ENCODE results near the gene DNAJB13. TPM values are rescaled to one million over a fixed set of nuclear protein-coding genes. Genes with fewer than 3 reads are reported as not detected.

Gene DNAJB13
- total and polyA plus RNA-seq, 2 of the 13 experiments (the other 11 are each of a cell fraction or from before 2014, with no cell fraction given) = 2.3 TPM; not detected in 1

- TF ChIP-seq RBM22 (optimal IDR thresholded peaks at IDR 0.05; ENCODE audit: low read length) (no peak), ZNF251 (CRISPR knock-in tag; IDR thresholded peaks at IDR 0.05) (no peak), ZNF207 (IDR thresholded peaks at IDR 0.05; ENCODE audit: borderline replicate concordance) (no peak), SMAD9 (CRISPR knock-in tag; IDR thresholded peaks at IDR 0.05) (0 out of 2 replicates have a peak, but pooled peaks have one; percentile 18), MATR3 (CRISPR knock-in tag; IDR thresholded peaks at IDR 0.05) (no peak), FOSL2 (CRISPR knock-in tag; IDR thresholded peaks at IDR 0.05) (peak; percentile 24; the same call in 1 of the 2 replicates), THYN1 (CRISPR knock-in tag; IDR thresholded peaks at IDR 0.05; ENCODE audit: borderline replicate concordance, low read depth) (no peak), BATF2 (CRISPR knock-in tag; IDR thresholded peaks at IDR 0.05) (no peak), ZNF570 (CRISPR knock-in tag; IDR thresholded peaks at IDR 0.05; ENCODE audit: borderline replicate concordance) (no peak), RNF2 (conservative IDR thresholded peaks at IDR 0.05; ENCODE audit: low read depth) (no peak), ELF4 (CRISPR knock-in tag; IDR thresholded peaks at IDR 0.05; ENCODE audit: borderline replicate concordance) (no peak), ZNF280B (CRISPR knock-in tag; IDR thresholded peaks at IDR 0.05; ENCODE audit: borderline replicate concordance) (0 out of 2 replicates have a peak, but pooled peaks have one; percentile 36), MXD4 (CRISPR knock-in tag; IDR thresholded peaks at IDR 0.05) (no peak; the same call in 1 of the 2 replicates), CSRNP1 (CRISPR knock-in tag; IDR thresholded peaks at IDR 0.05) (peak; percentile 58; the same call in 1 of the 2 replicates), ZFY (CRISPR knock-in tag; IDR thresholded peaks at IDR 0.05) (peak; percentile 87), ZMYM4 (CRISPR knock-in tag; IDR thresholded peaks at IDR 0.05) (no peak), CHD4 (IDR thresholded peaks at IDR 0.05; ENCODE audit: borderline replicate concordance, low read length) (no peak), MED13 (CRISPR knock-in tag; IDR thresholded peaks at IDR 0.05) (no peak), MIER2 (CRISPR knock-in tag; IDR thresholded peaks at IDR 0.05) (0 out of 2 replicates have a peak, but pooled peaks have one; percentile 11), ZFP1 (CRISPR knock-in tag; IDR thresholded peaks at IDR 0.05) (no peak), POLR2A (IDR thresholded peaks at IDR 0.05; ENCODE audit: insufficient read depth in 1 of 2, low read depth in 2 of 2, low read length in 2 of 2) (peak in 1 of 2 experiments; percentile 69; a peak in 2 of 4 replicates), TEAD3 (CRISPR knock-in tag; optimal IDR thresholded peaks at IDR 0.05; ENCODE audit: borderline replicate concordance) (peak; percentile 51), ZNF672 (CRISPR knock-in tag; IDR thresholded peaks at IDR 0.05) (no peak), NRL (CRISPR knock-in tag; IDR thresholded peaks at IDR 0.05; ENCODE audit: borderline replicate concordance) (0 out of 2 replicates have a peak, but pooled peaks have one; percentile 61), ZNF629 (CRISPR knock-in tag; conservative IDR thresholded peaks at IDR 0.05) (peak; percentile 90), KDM2A (CRISPR knock-in tag; IDR thresholded peaks at IDR 0.05; ENCODE audit: borderline replicate concordance, low read depth) (0 out of 2 replicates have a peak, but pooled peaks have one; percentile 22), MLLT10 (CRISPR knock-in tag; IDR thresholded peaks at IDR 0.05) (no peak), SCMH1 (CRISPR knock-in tag; IDR thresholded peaks at IDR 0.05; ENCODE audit: borderline replicate concordance) (no peak), ZBTB21 (CRISPR knock-in tag; IDR thresholded peaks at IDR 0.05) (no peak)
Observed at GRCh38 chr11:73950869-73951710, at the start of gene DNAJB13 (continued).

Data from HepG2 (cell line).